Measurements from ENCODE around the gene EMB.

DNA sequence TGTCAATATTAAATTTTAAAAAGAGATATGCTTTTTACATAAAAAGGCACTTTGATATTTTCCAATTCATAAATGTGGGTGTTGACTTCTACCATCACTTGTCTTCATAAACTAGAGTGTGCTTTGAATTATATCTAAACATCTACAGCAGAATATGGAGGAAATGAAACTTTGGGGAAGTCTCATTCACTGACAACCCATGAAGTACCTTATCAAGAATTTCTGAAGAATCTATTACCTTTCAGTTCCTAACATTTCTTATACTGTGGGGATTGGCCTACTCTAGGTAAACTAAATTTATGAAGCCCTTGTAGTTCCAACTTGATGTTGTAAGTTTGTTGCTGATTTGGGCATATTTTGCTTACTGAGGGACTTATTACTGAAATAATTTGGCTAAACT is 81.9 kb downstream of the EMB start:
- TF ChIP-seq, protein P1, sequence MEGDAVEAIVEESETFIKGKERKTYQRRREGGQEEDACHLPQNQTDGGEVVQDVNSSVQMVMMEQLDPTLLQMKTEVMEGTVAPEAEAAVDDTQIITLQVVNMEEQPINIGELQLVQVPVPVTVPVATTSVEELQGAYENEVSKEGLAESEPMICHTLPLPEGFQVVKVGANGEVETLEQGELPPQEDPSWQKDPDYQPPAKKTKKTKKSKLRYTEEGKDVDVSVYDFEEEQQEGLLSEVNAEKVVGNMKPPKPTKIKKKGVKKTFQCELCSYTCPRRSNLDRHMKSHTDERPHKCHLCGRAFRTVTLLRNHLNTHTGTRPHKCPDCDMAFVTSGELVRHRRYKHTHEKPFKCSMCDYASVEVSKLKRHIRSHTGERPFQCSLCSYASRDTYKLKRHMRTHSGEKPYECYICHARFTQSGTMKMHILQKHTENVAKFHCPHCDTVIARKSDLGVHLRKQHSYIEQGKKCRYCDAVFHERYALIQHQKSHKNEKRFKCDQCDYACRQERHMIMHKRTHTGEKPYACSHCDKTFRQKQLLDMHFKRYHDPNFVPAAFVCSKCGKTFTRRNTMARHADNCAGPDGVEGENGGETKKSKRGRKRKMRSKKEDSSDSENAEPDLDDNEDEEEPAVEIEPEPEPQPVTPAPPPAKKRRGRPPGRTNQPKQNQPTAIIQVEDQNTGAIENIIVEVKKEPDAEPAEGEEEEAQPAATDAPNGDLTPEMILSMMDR (IDR thresholded peaks at IDR 0.05; ENCODE audit: control extremely low read depth in 1 of 3, insufficient read depth in 1 of 3, low read depth in 1 of 3, low read length in 3 of 3), result no peak
- TF ChIP-seq EP300 (IDR thresholded peaks at IDR 0.05; ENCODE audit: borderline replicate concordance in 1 of 2, low read depth in 2 of 2, low read length in 2 of 2), result no peak
- TF ChIP-seq, protein P2, sequence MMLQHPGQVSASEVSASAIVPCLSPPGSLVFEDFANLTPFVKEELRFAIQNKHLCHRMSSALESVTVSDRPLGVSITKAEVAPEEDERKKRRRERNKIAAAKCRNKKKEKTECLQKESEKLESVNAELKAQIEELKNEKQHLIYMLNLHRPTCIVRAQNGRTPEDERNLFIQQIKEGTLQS (IDR thresholded peaks at IDR 0.05; ENCODE audit: insufficient read depth, low read depth, low read length), result no peak

All from H1 (cell line).